Measurements from ENCODE around the gene SYNGR3.
A peak's percentile ranks its signal among the peaks of the same experiment; 100 is the strongest.

SYNGR3 gene

DNA sequence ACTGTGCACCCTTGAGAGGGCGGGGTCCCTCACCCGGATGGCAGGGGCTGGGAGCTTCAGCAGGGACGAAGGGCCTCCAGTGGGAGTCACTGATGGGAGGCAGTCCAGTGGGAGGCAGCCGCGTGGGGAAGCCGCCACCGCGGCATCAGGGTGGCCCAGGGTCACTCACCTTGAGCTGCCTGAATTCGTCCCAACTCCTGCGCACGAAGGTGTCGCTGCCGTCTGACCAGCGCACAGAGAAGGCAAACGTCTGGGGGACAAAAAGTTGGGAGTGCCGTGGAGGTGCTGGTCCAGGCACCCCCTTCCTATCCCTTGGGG, 9.0 kb upstream of the SYNGR3 start:
- DNase-seq: no peak
- H3K36me3 ChIP-seq: peaks cover 49% of the 10 kb centered on the region
- no peaks in the 10 kb centered on the region for H3K9me3 ChIP-seq (ENCODE audit: severe bottlenecking)
- peak overlapping the region; percentile 91 for H3K27ac ChIP-seq
- no peak overlapping the region for H3K4me3 ChIP-seq (ENCODE audit: low read depth, low read length)
- no peaks in the 10 kb centered on the region for H3K27me3 ChIP-seq (ENCODE audit: insufficient read depth, low read depth, severe bottlenecking)
- TF ChIP-seq, protein P1, sequence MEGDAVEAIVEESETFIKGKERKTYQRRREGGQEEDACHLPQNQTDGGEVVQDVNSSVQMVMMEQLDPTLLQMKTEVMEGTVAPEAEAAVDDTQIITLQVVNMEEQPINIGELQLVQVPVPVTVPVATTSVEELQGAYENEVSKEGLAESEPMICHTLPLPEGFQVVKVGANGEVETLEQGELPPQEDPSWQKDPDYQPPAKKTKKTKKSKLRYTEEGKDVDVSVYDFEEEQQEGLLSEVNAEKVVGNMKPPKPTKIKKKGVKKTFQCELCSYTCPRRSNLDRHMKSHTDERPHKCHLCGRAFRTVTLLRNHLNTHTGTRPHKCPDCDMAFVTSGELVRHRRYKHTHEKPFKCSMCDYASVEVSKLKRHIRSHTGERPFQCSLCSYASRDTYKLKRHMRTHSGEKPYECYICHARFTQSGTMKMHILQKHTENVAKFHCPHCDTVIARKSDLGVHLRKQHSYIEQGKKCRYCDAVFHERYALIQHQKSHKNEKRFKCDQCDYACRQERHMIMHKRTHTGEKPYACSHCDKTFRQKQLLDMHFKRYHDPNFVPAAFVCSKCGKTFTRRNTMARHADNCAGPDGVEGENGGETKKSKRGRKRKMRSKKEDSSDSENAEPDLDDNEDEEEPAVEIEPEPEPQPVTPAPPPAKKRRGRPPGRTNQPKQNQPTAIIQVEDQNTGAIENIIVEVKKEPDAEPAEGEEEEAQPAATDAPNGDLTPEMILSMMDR (IDR thresholded peaks at IDR 0.05; ENCODE audit: low read depth, low read length): no peak

- Histone ChIP-seq H3K4me3 (ENCODE audit: low read depth, low read length) (peak within 1 kb of the TSS; percentile 9; the same call in 1 of the 2 replicates), H3K27me3 (ENCODE audit: insufficient read depth, low read depth, severe bottlenecking) (no peaks in the 10 kb centered on the region), H3K36me3 (peaks cover 49% of the 10 kb centered on the region), H3K9me3 (ENCODE audit: severe bottlenecking) (no peaks in the 10 kb centered on the region), H3K27ac (peak within 1 kb of the TSS; percentile 91)
- TF ChIP-seq, protein P1 (IDR thresholded peaks at IDR 0.05; ENCODE audit: low read depth, low read length): no peak
- DNase-seq: peak; percentile 69
These were observed 8.4 kb upstream of the SYNGR3 start, which contains the start of gene NOXO1 for GRCh38 chr16:1981398-1981836. NOXO1 (minus strand) TSS chr16:1981469; CDS start chr16:1981179, 290 bp downstream.

- peak overlapping the region; percentile 91 for H3K27ac ChIP-seq
- H3K27me3 ChIP-seq (ENCODE audit: insufficient read depth, low read depth, severe bottlenecking): no peaks in the 10 kb centered on the region
- TF ChIP-seq, protein P1 (IDR thresholded peaks at IDR 0.05; ENCODE audit: low read depth, low read length): no peak
- peaks cover 49% of the 10 kb centered on the region for H3K36me3 ChIP-seq
- H3K9me3 ChIP-seq (ENCODE audit: severe bottlenecking): no peaks in the 10 kb centered on the region
- no peak overlapping the region for H3K4me3 ChIP-seq (ENCODE audit: low read depth, low read length)
- peak; percentile 57 for DNase-seq
These were observed 7.7 kb upstream of the SYNGR3 start for GRCh38 chr16:1982013-1982433.

DNA sequence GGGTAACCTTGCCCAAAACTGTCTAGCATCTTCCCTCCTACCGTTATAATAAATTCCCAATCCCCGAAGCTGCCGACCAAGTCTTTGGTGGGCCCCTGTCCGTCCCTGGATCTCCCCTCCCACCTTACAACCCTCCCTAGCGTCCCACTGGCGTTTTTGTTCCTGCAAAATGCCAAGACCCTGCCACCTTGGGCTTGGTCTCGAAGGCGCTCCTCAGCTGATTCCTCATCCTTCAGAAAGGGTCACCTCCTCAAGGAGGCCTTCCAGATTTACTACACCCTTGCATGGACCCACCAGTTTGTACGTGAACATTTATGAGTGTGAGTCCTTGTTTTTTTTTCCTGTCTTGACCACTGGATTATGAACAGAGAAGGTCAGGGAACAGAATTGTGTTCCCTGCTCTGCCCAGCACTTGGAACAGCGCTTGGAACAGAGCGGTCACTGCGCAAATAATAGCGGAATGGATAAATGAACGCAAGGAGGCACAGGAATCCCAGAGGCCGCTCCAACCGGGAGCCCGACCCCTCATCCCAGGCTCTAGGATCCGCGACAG, 6.7 kb upstream of the SYNGR3 start:
- DNase-seq: no peak
- H3K4me3 ChIP-seq (ENCODE audit: low read depth, low read length): peak overlapping the region; percentile 60
- H3K36me3 ChIP-seq: peaks cover 43% of the 10 kb centered on the region
- H3K27me3 ChIP-seq (ENCODE audit: insufficient read depth, low read depth, severe bottlenecking): no peaks in the 10 kb centered on the region
- H3K9me3 ChIP-seq (ENCODE audit: severe bottlenecking): no peaks in the 10 kb centered on the region
- TF ChIP-seq, protein P1 (IDR thresholded peaks at IDR 0.05; ENCODE audit: low read depth, low read length): no peak; the same call in 1 of the 2 replicates
- H3K27ac ChIP-seq: peak overlapping the region; percentile 91

DNA sequence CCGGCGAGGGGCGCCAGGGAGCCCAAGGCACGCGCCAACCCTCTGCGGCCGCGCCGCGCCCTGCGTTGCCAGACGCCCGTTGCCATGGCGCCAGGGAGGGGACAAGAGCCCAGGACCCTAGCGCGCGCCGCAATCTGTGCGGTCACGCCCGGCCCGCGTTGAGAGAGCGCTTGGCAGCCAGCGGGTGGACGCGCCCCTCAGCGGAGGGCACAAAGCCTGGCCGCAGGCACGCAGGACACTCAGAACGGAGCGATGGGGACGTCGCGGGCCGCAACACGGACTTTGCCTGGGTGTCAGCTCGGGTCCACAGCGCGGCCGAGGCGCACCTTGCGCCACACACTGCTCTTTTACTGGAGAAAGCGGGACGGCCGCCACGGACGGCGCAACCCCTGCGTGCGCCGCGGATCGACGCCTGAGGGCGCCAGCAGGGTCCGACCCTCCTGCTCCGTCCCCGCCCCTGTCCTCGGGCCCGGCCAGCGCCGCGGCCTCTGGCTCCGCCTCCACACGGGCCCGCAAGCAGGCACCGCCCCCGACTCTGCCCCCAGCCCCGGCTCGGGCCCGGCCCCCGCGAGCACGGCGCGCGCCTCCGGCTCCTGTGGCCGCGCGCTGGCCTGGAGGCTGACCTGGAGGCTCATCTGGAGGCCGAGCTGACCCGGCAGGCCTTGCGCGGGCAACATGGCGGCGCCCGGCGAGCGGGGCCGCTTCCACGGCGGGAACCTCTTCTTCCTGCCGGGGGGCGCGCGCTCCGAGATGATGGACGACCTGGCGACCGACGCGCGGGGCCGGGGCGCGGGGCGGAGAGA, 6.0 kb upstream of the SYNGR3 start, which contains the start of gene GFER:
TSS of gene GFER (plus strand) at position 650 of the 803 bp plus-strand sequence. CDS start at position 676, 26 bp downstream.
- Histone ChIP-seq H3K27me3 (ENCODE audit: insufficient read depth, low read depth, severe bottlenecking) (no peaks in the 10 kb centered on the region), H3K4me3 (ENCODE audit: low read depth, low read length) (peak within 1 kb of the TSS; percentile 82), H3K9me3 (ENCODE audit: severe bottlenecking) (no peaks in the 10 kb centered on the region), H3K27ac (peak within 1 kb of the TSS; percentile 91), H3K36me3 (peaks cover 36% of the 10 kb centered on the region)
- TF ChIP-seq, protein P1 (IDR thresholded peaks at IDR 0.05; ENCODE audit: low read depth, low read length): peak; percentile 67
- DNase-seq: peak; percentile 94

All from WERI-Rb-1 (cell line).